Dermis blood vessel endothelial cell (primary cell): ENCODE data around the gene PLCG2. TPM values are rescaled to one million over a fixed set of nuclear protein-coding genes. Genes with fewer than 3 reads are reported as not detected.
"Not testable (repeated sequence)": the region's sequence is repeated elsewhere in the genome, so short reads cannot be mapped to it uniquely, and the experiment has no call there.

Experiments
- DNase-seq: peaks from one replicate; pipeline ENCODE4 v3.0.0; 2010
- total RNA-seq: library from RNA; depleted of rRNA; stranded (reverse); fragments of >200 nt; gene quantifications from 2 replicates; pipeline ENCODE4 v1.2.3, GENCODE V29; 2014

Gene PLCG2
- total RNA-seq, 1 donor from 2014 or later, result 23.5 TPM

GRCh38 chr16:81790830-81791435, 11.8 kb downstream of the PLCG2 start:
- no peak for DNase-seq

- no peak for DNase-seq
These were observed 13.7 kb downstream of the PLCG2 start for GRCh38 chr16:81792828-81793227.

- no peak for DNase-seq
These were observed 16.1 kb downstream of the PLCG2 start for GRCh38 chr16:81795193-81795592.

GRCh38 chr16:81796035-81796434, 16.9 kb downstream of the PLCG2 start:
- DNase-seq, result no peak

GRCh38 chr16:81796583-81797346, 17.7 kb downstream of the PLCG2 start:
- DNase-seq, result no peak

GRCh38 chr16:81797443-81797842, 18.4 kb downstream of the PLCG2 start:
- DNase-seq, result no peak

- DNase-seq, result no peak
These were observed 19.4 kb downstream of the PLCG2 start for GRCh38 chr16:81798311-81799137.

GRCh38 chr16:81799138-81799504, 20.0 kb downstream of the PLCG2 start:
- DNase-seq, result no peak

GRCh38 chr16:81801724-81802123, 22.6 kb downstream of the PLCG2 start:
- not testable (repeated sequence) for DNase-seq

GRCh38 chr16:81803332-81803731, 24.2 kb downstream of the PLCG2 start:
- no peak for DNase-seq

- DNase-seq, result no peak
These were observed 25.1 kb downstream of the PLCG2 start for GRCh38 chr16:81804134-81804610.

GRCh38 chr16:81806696-81807095, 27.6 kb downstream of the PLCG2 start:
- no peak for DNase-seq

GRCh38 chr16:81807767-81808358, 28.8 kb downstream of the PLCG2 start:
- DNase-seq, result no peak

GRCh38 chr16:81808933-81809480, 29.9 kb downstream of the PLCG2 start:
- no peak for DNase-seq

GRCh38 chr16:81809567-81809966, 30.5 kb downstream of the PLCG2 start:
- DNase-seq, result no peak

- no peak for DNase-seq
These were observed 31.3 kb downstream of the PLCG2 start for GRCh38 chr16:81810361-81810760.

- no peak for DNase-seq
These were observed 31.9 kb downstream of the PLCG2 start for GRCh38 chr16:81810894-81811538.

- no peak for DNase-seq
These were observed 34.6 kb downstream of the PLCG2 start for GRCh38 chr16:81813648-81814047.

GRCh38 chr16:81814751-81815428, 35.8 kb downstream of the PLCG2 start:
- DNase-seq, result no peak

GRCh38 chr16:81815429-81815766, 36.3 kb downstream of the PLCG2 start:
- DNase-seq, result no peak

- no peak for DNase-seq
These were observed 37.3 kb downstream of the PLCG2 start for GRCh38 chr16:81816351-81816750.

GRCh38 chr16:81816793-81817210, 37.7 kb downstream of the PLCG2 start:
- no peak for DNase-seq
